Fibroblast of lung (primary cell): ENCODE measurements around the gene MVP. TPM values are rescaled to one million over a fixed set of nuclear protein-coding genes. Genes with fewer than 3 reads are reported as not detected.

Source experiments
- DNase-seq, 2 donors: peaks; one replicate each; pipeline versions ENCODE4 v3.0.0 to v3.0.0-alpha.2; 2010; ENCODE audit warnings: low read depth in 2 of 2
- H2AFZ ChIP-seq: 2 replicates; pipeline ENCODE4 v1.5.1; 2012; ENCODE audit warnings: low read length, control low read depth, inconsistent platforms
- H3K27ac ChIP-seq: 2 replicates; pipeline ENCODE4 v1.5.1; 2011; ENCODE audit warnings: low read length, control low read depth; ENCODE audit not compliant: insufficient read depth
- H3K27me3 ChIP-seq: 2 replicates; pipeline ENCODE4 v1.5.1; 2011; ENCODE audit warnings: mild to moderate bottlenecking, low read length; ENCODE audit not compliant: control insufficient read depth, insufficient read depth
- H3K36me3 ChIP-seq: 2 replicates; pipeline ENCODE4 v1.5.1; 2011; ENCODE audit warnings: low read length; ENCODE audit not compliant: control insufficient read depth, insufficient read depth
- H3K4me1 ChIP-seq: 2 replicates; pipeline ENCODE4 v1.5.1; 2011; ENCODE audit warnings: low read length; ENCODE audit not compliant: control insufficient read depth, insufficient read depth; ENCODE audit errors: extremely low read depth
- H3K4me2 ChIP-seq: 2 replicates; pipeline ENCODE4 v1.5.1; 2011; ENCODE audit warnings: low read length, control low read depth; ENCODE audit not compliant: insufficient read depth; ENCODE audit errors: extremely low read depth
- H3K4me3 ChIP-seq, 4 experiments: fragments of 200-600 bp in 1 of 4; sonication (generic) in 1 of 4; replicated peaks in 1 of 4; 2 replicates each; pipeline ENCODE4 v1.5.1; 2011 to 2016; ENCODE audit warnings: low read length in 4 of 4, low read depth in 3 of 4, mild to moderate bottlenecking in 3 of 4, control low read depth in 2 of 4, inconsistent platforms in 1 of 4, mixed read lengths in 1 of 4; ENCODE audit not compliant: insufficient read depth in 1 of 4; ENCODE audit errors: control extremely low read depth in 1 of 4
- H3K79me2 ChIP-seq: 2 replicates; pipeline ENCODE4 v1.5.1; 2012; ENCODE audit warnings: mild to moderate bottlenecking, low read length, inconsistent platforms; ENCODE audit not compliant: control insufficient read depth, insufficient read depth
- H3K9ac ChIP-seq: 2 replicates; pipeline ENCODE4 v1.5.1; 2011; ENCODE audit warnings: mild to moderate bottlenecking, low read length, control low read depth; ENCODE audit not compliant: insufficient read depth
- H3K9me3 ChIP-seq: 2 replicates; pipeline ENCODE4 v1.5.1; 2012; ENCODE audit warnings: low read depth, low read length; ENCODE audit not compliant: control insufficient read depth, insufficient read depth
- H4K20me1 ChIP-seq: 2 replicates; pipeline ENCODE4 v1.5.1; 2011; ENCODE audit warnings: low read length; ENCODE audit not compliant: control insufficient read depth, insufficient read depth; ENCODE audit errors: extremely low read depth
- EZH2 ChIP-seq: IDR thresholded peaks from 2 replicates; pipeline ENCODE4 v1.5.1; 2012; ENCODE audit warnings: low read length, control low read depth, mild to moderate bottlenecking; ENCODE audit errors: missing control alignments
- polyA plus RNA-seq, 2 donors: library from polyadenylated mRNA; depleted of rRNA in 1 of 2; stranded (reverse) in 1 of 2; unstranded in 1 of 2; fragments of >200 nt; gene quantifications; 2 replicates each; pipeline ENCODE4 v1.2.1, GENCODE V29; 2011 to 2012; ENCODE audit warnings: missing spikeins in 1 of 2
- total RNA-seq: library from RNA; depleted of rRNA; stranded (reverse); fragments of >200 nt; gene quantifications from 2 replicates; pipeline ENCODE4 v1.2.1, GENCODE V29; 2014
- TF ChIP-seq, protein P1 (sequence below), 2 donors: IDR thresholded peaks in 1 of 2; conservative IDR thresholded peaks in 1 of 2; 1 replicate in 1 of 2; 2 replicates in 1 of 2; pipeline ENCODE4 v1.5.1; 2011 to 2012; ENCODE audit warnings: low read length in 2 of 2, control low read depth in 1 of 2, inconsistent platforms in 1 of 2, low read depth in 1 of 2, mild to moderate bottlenecking in 1 of 2

The MVP gene
- total and polyA plus RNA-seq, 2 donors (not counting 1 experiment from before 2014, with no cell fraction given), result 208 to 518 TPM

DNA sequence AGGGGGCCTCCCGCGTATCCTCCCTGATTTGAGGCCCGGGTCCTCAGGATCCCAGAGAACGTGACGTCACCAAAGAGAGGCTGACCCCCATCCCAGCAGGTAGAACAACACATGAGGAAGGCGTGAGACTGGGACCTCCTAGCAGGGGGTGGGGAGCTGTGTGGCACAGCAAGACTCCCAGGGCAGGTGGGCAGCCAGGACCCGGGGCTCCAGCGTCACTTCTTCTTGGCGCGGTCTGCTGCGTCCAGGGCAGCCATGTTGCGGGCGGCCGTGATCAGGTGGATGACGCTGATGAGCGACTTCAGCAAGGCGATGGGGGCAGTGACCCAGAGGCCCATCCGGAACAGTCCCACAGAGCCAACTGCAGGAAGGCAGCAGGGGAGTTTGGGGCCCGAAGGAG lies 38.7 kb downstream of the MVP start:
- DNase-seq, result no peak
- Histone ChIP-seq H4K20me1 (no peaks in the 10 kb centered on the region), H3K4me3 (no peak overlapping the region), H3K27me3 (no peaks in the 10 kb centered on the region), H3K4me2 (no peak overlapping the region), H3K79me2 (peaks cover 14% of the 10 kb centered on the region), H3K9ac (no peak overlapping the region), H3K4me1 (no peaks in the 10 kb centered on the region), H3K36me3 (peaks cover 9% of the 10 kb centered on the region), H3K27ac (no peak overlapping the region), H3K9me3 (no peaks in the 10 kb centered on the region), H2AFZ (no peak overlapping the region)
- no peak for TF ChIP-seq EZH2
- TF ChIP-seq, protein P1, sequence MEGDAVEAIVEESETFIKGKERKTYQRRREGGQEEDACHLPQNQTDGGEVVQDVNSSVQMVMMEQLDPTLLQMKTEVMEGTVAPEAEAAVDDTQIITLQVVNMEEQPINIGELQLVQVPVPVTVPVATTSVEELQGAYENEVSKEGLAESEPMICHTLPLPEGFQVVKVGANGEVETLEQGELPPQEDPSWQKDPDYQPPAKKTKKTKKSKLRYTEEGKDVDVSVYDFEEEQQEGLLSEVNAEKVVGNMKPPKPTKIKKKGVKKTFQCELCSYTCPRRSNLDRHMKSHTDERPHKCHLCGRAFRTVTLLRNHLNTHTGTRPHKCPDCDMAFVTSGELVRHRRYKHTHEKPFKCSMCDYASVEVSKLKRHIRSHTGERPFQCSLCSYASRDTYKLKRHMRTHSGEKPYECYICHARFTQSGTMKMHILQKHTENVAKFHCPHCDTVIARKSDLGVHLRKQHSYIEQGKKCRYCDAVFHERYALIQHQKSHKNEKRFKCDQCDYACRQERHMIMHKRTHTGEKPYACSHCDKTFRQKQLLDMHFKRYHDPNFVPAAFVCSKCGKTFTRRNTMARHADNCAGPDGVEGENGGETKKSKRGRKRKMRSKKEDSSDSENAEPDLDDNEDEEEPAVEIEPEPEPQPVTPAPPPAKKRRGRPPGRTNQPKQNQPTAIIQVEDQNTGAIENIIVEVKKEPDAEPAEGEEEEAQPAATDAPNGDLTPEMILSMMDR (conservative IDR thresholded peaks at IDR 0.05 in 1 of 2, IDR thresholded peaks at IDR 0.05 in 1 of 2; ENCODE audit: low read depth in 1 of 2, low read length in 2 of 2), result no peak

DNA sequence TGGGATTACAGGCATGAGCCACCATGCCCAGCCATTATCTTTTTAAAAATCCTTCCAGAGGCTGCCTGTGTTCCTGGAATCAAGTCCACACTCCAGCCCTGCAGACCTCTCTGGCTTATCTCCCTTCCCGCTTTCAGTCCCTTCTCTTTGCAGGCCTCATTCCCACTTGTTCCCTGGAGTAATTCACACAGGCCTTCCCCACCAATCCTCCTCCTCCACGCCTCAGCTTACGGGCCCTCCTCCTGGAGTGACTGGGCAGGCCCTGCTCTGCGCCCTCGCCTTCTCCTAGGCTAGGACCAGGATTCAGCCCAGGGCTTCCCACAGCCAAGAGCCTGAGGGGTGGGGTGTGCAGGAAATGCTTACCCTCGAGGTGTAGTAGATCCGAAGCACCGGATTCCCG lies 40.0 kb downstream of the MVP start:
- no peak overlapping the region for H3K9ac ChIP-seq
- no peaks in the 10 kb centered on the region for H3K9me3 ChIP-seq
- H3K27ac ChIP-seq, result no peak overlapping the region
- H3K4me3 ChIP-seq, result no peak overlapping the region
- no peaks in the 10 kb centered on the region for H4K20me1 ChIP-seq
- H3K4me1 ChIP-seq, result no peaks in the 10 kb centered on the region
- peaks cover 9% of the 10 kb centered on the region for H3K36me3 ChIP-seq
- H2AFZ ChIP-seq, result no peak overlapping the region
- DNase-seq, result no peak
- no peaks in the 10 kb centered on the region for H3K27me3 ChIP-seq
- H3K79me2 ChIP-seq, result peaks cover 14% of the 10 kb centered on the region
- TF ChIP-seq, protein P1 (conservative IDR thresholded peaks at IDR 0.05 in 1 of 2, IDR thresholded peaks at IDR 0.05 in 1 of 2; ENCODE audit: low read depth in 1 of 2, low read length in 2 of 2), result no peak
- TF ChIP-seq EZH2, result no peak
- H3K4me2 ChIP-seq, result no peak overlapping the region

DNA sequence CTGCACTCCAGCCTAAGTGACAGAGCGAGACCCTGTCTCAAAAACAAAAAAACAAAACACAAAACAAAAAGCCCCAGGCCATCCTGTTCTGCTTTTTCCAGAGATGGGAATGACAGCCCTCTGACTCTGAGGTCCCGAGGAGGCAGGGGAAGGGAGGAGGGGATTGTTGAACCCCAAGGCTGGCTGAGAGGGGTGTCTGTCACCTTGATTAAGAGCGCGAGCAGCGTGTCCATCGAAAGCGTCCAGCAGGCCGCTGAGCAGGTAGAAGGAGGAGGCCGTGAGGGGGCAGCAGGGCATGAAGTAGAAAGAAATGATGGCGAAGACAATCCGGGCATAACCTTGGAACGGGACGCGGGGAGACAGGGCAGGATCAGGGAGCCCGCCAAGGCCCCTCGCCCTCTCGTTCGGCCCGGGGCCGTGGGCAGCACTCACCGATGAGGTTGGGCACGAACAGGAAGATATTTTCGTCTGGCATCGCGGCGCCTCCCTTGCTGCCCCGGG lies 42.2 kb downstream of the MVP start:
- H3K27me3 ChIP-seq, result no peaks in the 10 kb centered on the region
- DNase-seq, result no peak

More for the DNA sequence above, 42.2 kb downstream of the MVP start:
- no peak for TF ChIP-seq EZH2
- TF ChIP-seq, protein P1 (conservative IDR thresholded peaks at IDR 0.05 in 1 of 2, IDR thresholded peaks at IDR 0.05 in 1 of 2; ENCODE audit: low read depth in 1 of 2, low read length in 2 of 2), result peak; percentile 6 to 20
- Histone ChIP-seq H3K4me2 (peak overlapping the region; percentile 94), H3K9me3 (no peaks in the 10 kb centered on the region), H3K36me3 (peaks cover 9% of the 10 kb centered on the region), H3K79me2 (peaks cover 14% of the 10 kb centered on the region), H2AFZ (peak overlapping the region; percentile 57), H3K4me3 (peak overlapping the region; percentile 48 to 92 (median 88)), H4K20me1 (no peaks in the 10 kb centered on the region), H3K9ac (peak overlapping the region; percentile 81), H3K4me1 (no peaks in the 10 kb centered on the region), H3K27ac (peak overlapping the region; percentile 96)
